Chondrocyte (in vitro differentiated cells): ENCODE measurements around the gene SCAPER. TPM values are rescaled to one million over a fixed set of nuclear protein-coding genes. Genes with fewer than 3 reads are reported as not detected.

Experiments
- DNase-seq: peaks from one replicate; pipeline ENCODE4 v3.0.0; 2021; ENCODE audit warnings: mixed read lengths, low spot score
- H3K27ac Mint-ChIP-seq: one replicate; pipeline ENCODE4 v1.8.0; 2021; ENCODE audit warnings: mild to moderate bottlenecking, moderate library complexity, mixed read lengths; ENCODE audit not compliant: unreplicated experiment
- H3K27me3 Mint-ChIP-seq: 2 replicates; pipeline ENCODE4 v1.8.0; 2021; ENCODE audit warnings: low read depth, mixed read lengths
- H3K36me3 Mint-ChIP-seq: 2 replicates; pipeline ENCODE4 v1.8.0; 2021; ENCODE audit warnings: low read depth, mixed read lengths
- H3K4me1 Mint-ChIP-seq: 2 replicates; pipeline ENCODE4 v1.8.0; 2021; ENCODE audit warnings: low read depth, mild to moderate bottlenecking, mixed read lengths
- H3K4me3 Mint-ChIP-seq: one replicate; pipeline ENCODE4 v1.8.0; 2021; ENCODE audit warnings: mild to moderate bottlenecking, moderate library complexity, mixed read lengths; ENCODE audit not compliant: unreplicated experiment
- H3K9me3 Mint-ChIP-seq: 2 replicates; pipeline ENCODE4 v1.8.0; 2021; ENCODE audit warnings: low read depth, mixed read lengths
- CTCF ChIP-seq: fragments of 200-600 bp; sonication (generic); IDR thresholded peaks from 2 replicates; pipeline ENCODE4 v1.5.0; 2021; ENCODE audit warnings: antibody characterized with exemption, mild to moderate bottlenecking, moderate library complexity
- total RNA-seq: library from RNA; stranded (reverse); gene quantifications from 3 replicates; pipeline ENCODE4 v1.2.1, GENCODE V29; 2021

Gene SCAPER
- total RNA-seq, 1 donor from 2014 or later: 17.3 TPM

GRCh38 chr15:76465728-76466127 is 439.4 kb downstream of the SCAPER start:
- no peaks in the 10 kb centered on the region for H3K27me3 Mint-ChIP-seq
- H3K27ac Mint-ChIP-seq: no peak overlapping the region
- H3K9me3 Mint-ChIP-seq: peaks cover 22% of the 10 kb centered on the region
- no peak for TF ChIP-seq CTCF
- no peak for DNase-seq
- H3K4me1 Mint-ChIP-seq: peaks cover 6% of the 10 kb centered on the region
- no peak overlapping the region for H3K4me3 Mint-ChIP-seq
- peaks cover 25% of the 10 kb centered on the region for H3K36me3 Mint-ChIP-seq

- Mint-ChIP-seq H3K4me1 (peaks cover 6% of the 10 kb centered on the region), H3K9me3 (peaks cover 31% of the 10 kb centered on the region), H3K27me3 (no peaks in the 10 kb centered on the region), H3K36me3 (peaks cover 28% of the 10 kb centered on the region), H3K27ac (no peak overlapping the region), H3K4me3 (no peak overlapping the region)
- DNase-seq: no peak
- no peak for TF ChIP-seq CTCF
These were observed 440.9 kb downstream of the SCAPER start for GRCh38 chr15:76464247-76464646.

- Mint-ChIP-seq H3K27ac (no peak overlapping the region), H3K36me3 (peaks cover 15% of the 10 kb centered on the region), H3K4me1 (peaks cover 6% of the 10 kb centered on the region), H3K4me3 (no peak overlapping the region), H3K9me3 (peaks cover 18% of the 10 kb centered on the region), H3K27me3 (no peaks in the 10 kb centered on the region)
- DNase-seq: no peak
- no peak for TF ChIP-seq CTCF
These were observed 444.3 kb downstream of the SCAPER start for GRCh38 chr15:76460871-76461270.

GRCh38 chr15:76460347-76460746 is 444.8 kb downstream of the SCAPER start:
- H3K36me3 Mint-ChIP-seq: peaks cover 10% of the 10 kb centered on the region
- H3K9me3 Mint-ChIP-seq: peaks cover 13% of the 10 kb centered on the region
- H3K27ac Mint-ChIP-seq: no peak overlapping the region
- H3K4me1 Mint-ChIP-seq: peaks cover 6% of the 10 kb centered on the region
- DNase-seq: no peak
- TF ChIP-seq CTCF: no peak
- H3K27me3 Mint-ChIP-seq: no peaks in the 10 kb centered on the region
- H3K4me3 Mint-ChIP-seq: no peak overlapping the region

GRCh38 chr15:76451540-76451939 is 453.6 kb downstream of the SCAPER start:
- H3K4me1 Mint-ChIP-seq: no peaks in the 10 kb centered on the region
- H3K27ac Mint-ChIP-seq: no peak overlapping the region
- no peak overlapping the region for H3K4me3 Mint-ChIP-seq
- TF ChIP-seq CTCF: no peak
- no peaks in the 10 kb centered on the region for H3K36me3 Mint-ChIP-seq
- DNase-seq: no peak
- no peaks in the 10 kb centered on the region for H3K9me3 Mint-ChIP-seq
- H3K27me3 Mint-ChIP-seq: no peaks in the 10 kb centered on the region
